Measurements from ENCODE around the gene LCN1.

The LCN1 gene

DNA sequence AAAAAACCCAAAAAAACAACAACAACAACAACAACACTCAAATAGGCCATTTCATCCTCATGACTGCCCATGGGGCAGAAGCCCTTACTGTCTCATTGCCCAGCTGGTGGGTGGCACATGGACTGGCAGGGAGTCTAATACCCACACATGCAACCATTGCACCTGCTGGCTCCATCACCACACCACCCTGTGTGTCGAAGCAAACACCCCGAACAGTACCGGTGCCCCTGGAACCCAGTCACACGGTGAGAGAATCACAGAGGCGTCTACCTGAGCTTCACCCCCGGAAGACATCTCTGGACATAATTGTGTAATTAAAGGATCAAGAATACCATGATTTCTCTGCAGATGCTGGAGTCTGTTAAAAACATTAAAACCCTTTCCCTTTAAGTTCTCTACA lies 46.8 kb downstream of the LCN1 start:
- no peak for DNase-seq (ENCODE audit: low spot score)

DNA sequence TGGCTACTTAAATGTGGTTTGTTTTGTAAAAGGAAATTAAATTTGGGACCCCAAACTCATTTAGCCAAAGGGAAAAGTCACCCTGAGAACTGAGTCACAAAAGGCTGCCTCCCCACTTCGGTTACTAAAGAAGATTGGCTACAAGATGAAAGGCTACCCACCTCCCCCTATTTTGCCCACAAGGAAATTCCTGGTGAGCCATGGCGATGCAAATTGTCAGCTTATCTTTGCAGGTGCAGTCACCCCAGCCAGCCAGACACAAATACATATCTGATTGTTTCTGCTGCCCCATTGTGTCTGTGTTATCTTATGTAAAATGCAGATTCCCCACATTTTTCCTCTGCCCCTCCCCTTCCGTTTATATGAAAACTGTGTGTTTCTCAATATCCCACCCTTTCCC lies 49.2 kb downstream of the LCN1 start:
- DNase-seq (ENCODE audit: low spot score) = no peak

DNA sequence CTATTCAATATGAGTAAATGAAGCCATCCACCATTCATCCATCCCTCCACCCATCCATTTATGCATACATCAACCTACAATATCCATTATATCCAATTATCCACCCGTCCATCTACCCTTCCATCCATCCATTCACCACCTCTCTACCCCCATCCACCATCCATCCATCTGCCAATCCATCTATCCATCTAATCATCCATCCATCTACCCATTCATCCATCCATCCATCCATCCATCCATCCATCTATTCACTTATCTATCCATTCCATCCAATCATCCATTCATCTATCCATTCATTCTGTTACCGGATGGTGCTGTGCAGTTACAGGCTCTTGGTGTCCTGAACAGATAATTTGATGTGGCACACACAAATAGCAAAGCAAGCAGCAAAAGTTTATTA lies 51.0 kb downstream of the LCN1 start:
- DNase-seq (ENCODE audit: low spot score) = no peak

DNA sequence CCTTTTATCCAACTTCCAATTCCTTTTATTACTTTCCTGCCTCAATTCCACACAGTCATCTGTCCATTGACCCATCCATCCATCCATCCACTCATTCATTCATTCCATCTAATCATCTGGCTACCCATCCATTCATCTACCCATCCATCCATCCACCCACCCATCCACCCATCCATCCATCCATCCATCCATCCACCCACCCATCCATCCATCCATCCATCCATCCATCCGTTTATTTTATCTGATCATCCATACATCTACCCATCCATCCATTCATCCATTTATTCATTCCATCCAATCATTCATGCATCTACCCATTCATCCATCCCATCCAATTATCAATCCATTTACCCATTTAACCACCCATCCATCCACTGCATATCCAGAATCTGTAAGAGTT lies 51.9 kb downstream of the LCN1 start:
- no peak for DNase-seq (ENCODE audit: low spot score)

DNA sequence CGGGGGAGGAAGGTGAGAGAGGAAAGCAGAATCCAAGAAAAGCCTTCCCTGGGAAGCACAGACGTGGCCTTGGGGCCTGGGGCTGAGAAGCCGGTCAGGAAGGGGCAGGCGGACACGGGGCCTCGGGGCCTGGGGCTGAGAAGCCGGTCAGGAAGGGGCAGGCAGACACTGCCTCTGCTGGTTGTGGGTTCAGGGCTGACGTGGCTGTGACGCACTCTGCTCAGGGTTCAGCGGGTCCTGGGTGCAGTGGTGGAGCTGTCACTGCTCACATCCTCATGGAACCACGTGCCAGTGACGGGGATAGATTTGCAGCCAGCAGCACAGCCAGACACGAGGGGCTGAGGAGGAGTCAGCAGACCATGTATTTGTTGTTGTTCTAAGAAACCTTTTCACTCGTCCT lies 53.1 kb downstream of the LCN1 start:
- no peak for DNase-seq (ENCODE audit: low spot score)

DNA sequence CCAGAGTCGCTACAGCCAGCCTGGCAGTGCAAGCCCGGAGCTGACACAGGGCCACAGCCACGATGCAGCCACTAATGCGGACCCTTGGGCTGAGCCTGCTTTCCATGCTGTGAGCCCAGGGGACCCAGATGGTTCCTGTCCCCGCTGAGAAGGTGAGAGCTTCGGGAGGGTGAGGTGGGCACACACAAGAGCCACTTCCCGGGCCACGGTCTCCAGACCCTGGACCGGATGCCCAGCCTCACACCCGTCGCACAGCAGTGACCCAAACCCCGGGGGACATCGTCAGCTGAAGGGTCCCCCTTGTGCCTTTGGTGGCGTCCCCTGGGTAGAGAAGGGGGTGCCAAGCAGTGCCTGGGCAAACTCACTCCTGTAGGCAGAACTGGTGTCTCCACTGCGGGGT lies 53.7 kb downstream of the LCN1 start:
- DNase-seq (ENCODE audit: low spot score) = no peak

Measured in COLO829 (cell line).